Activated naive CD4-positive, alpha-beta T cell treated with anti-CD3 and anti-CD28 coated beads, Interleukin-2, amount 10 ng/mL, durations not matched to agents 7 days and 5 days (primary cell): Measurements from ENCODE around the gene APMAP.
A peak's percentile ranks its signal among the peaks of the same experiment; 100 is the strongest.

Source experiments
- CTCF ChIA-PET: fragments of 350-600 bp; sonication (Branson Sonifier 250); formaldehyde crosslinking; loops from one replicate; lab custom pipeline; 2021; ENCODE audit warnings: antibody characterized with exemption; lab: Charles Lee
- DNase-seq: peaks from one replicate; pipeline ENCODE4 v3.0.0-alpha.2; 2020
- H3K27ac Mint-ChIP-seq: one replicate; pipeline ENCODE4 v1.8.0; 2021; ENCODE audit warnings: mild to moderate bottlenecking, moderate library complexity, mixed read lengths
- H3K27me3 Mint-ChIP-seq: one replicate; pipeline ENCODE4 v1.8.0; 2021; ENCODE audit warnings: mild to moderate bottlenecking, mixed read lengths
- H3K36me3 Mint-ChIP-seq: one replicate; pipeline ENCODE4 v1.8.0; 2021; ENCODE audit warnings: mixed read lengths
- H3K4me1 Mint-ChIP-seq: one replicate; pipeline ENCODE4 v1.8.0; 2021; ENCODE audit warnings: mixed read lengths
- H3K4me3 Mint-ChIP-seq: one replicate; pipeline ENCODE4 v1.8.0; 2021; ENCODE audit warnings: mild to moderate bottlenecking, moderate library complexity, mixed read lengths
- H3K9me3 Mint-ChIP-seq: one replicate; pipeline ENCODE4 v1.8.0; 2021; ENCODE audit warnings: mixed read lengths

The APMAP gene

GRCh38 chr20:24966317-24967012 lies 26.1 kb downstream of the APMAP start:
- Mint-ChIP-seq H3K9me3 (no peaks in the 10 kb centered on the region), H3K4me1 (no peaks in the 10 kb centered on the region)
- CTCF ChIA-PET = interaction anchor here (1.1 kb wide), 1 partner anchor 24 kb away, joined by 3 read pairs; no protein-coding TSS in a partner anchor

GRCh38 chr20:24965065-24965919 lies 27.3 kb downstream of the APMAP start:
- H3K4me1 Mint-ChIP-seq = peaks cover 2% of the 10 kb centered on the region
- H3K36me3 Mint-ChIP-seq = peaks cover 62% of the 10 kb centered on the region
- peak overlapping the region; percentile 43 for H3K27ac Mint-ChIP-seq
- no peaks in the 10 kb centered on the region for H3K27me3 Mint-ChIP-seq
- H3K4me3 Mint-ChIP-seq = no peak overlapping the region
- no peak for DNase-seq
- no peaks in the 10 kb centered on the region for H3K9me3 Mint-ChIP-seq
- CTCF ChIA-PET = interaction anchor here (1.1 kb wide), 1 partner anchor 92 kb away, joined by 3 read pairs; no protein-coding TSS in a partner anchor

More at GRCh38 chr20:24966317-24967012, 26.1 kb downstream of the APMAP start:
- no peaks in the 10 kb centered on the region for H3K27me3 Mint-ChIP-seq
- peaks cover 61% of the 10 kb centered on the region for H3K36me3 Mint-ChIP-seq
- no peak overlapping the region for H3K4me3 Mint-ChIP-seq
- no peak for DNase-seq
- H3K27ac Mint-ChIP-seq = no peak overlapping the region

DNA sequence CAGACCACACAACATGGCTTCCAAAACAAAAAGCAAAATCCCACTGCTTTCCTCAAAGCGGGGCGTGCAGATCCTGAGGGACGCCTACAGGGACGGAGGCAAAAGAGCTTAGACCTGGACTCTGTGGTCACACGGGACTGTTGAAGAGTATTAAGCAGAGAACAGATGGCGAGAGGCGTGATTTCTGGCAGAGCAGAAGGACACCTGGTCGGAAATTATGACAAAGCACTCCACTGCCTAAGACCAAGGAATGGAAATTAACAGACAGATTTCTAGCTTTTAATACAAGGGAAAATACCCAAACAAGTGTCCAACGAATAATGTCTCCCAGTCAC lies 28.1 kb downstream of the APMAP start:
- no peaks in the 10 kb centered on the region for H3K9me3 Mint-ChIP-seq
- CTCF ChIA-PET = interaction anchor here (1.1 kb wide), 1 partner anchor 92 kb away, joined by 3 read pairs; no protein-coding TSS in a partner anchor
- no peaks in the 10 kb centered on the region for H3K27me3 Mint-ChIP-seq
- peaks cover 2% of the 10 kb centered on the region for H3K4me1 Mint-ChIP-seq
- peaks cover 60% of the 10 kb centered on the region for H3K36me3 Mint-ChIP-seq
- H3K27ac Mint-ChIP-seq = peak overlapping the region; percentile 43
- no peak for DNase-seq
- no peak overlapping the region for H3K4me3 Mint-ChIP-seq

- Mint-ChIP-seq H3K4me3 (no peak overlapping the region), H3K4me1 (peaks cover 2% of the 10 kb centered on the region)
Measured at GRCh38 chr20:24963672-24964505, 28.7 kb downstream of the APMAP start.

GRCh38 chr20:24962510-24962909 lies 30.0 kb downstream of the APMAP start:
- CTCF ChIA-PET = interaction anchor here (4.2 kb wide), 1 partner anchor 32 kb away, joined by 18 read pairs; no protein-coding TSS in a partner anchor
- H3K27ac Mint-ChIP-seq = no peak overlapping the region
- DNase-seq = no peak
- peaks cover 53% of the 10 kb centered on the region for H3K36me3 Mint-ChIP-seq
- H3K9me3 Mint-ChIP-seq = no peaks in the 10 kb centered on the region
- H3K27me3 Mint-ChIP-seq = no peaks in the 10 kb centered on the region
- no peak overlapping the region for H3K4me3 Mint-ChIP-seq
- peaks cover 2% of the 10 kb centered on the region for H3K4me1 Mint-ChIP-seq

More at GRCh38 chr20:24963672-24964505, 28.7 kb downstream of the APMAP start:
- no peak for DNase-seq
- H3K9me3 Mint-ChIP-seq = no peaks in the 10 kb centered on the region
- peaks cover 57% of the 10 kb centered on the region for H3K36me3 Mint-ChIP-seq
- CTCF ChIA-PET = interaction anchor here (1.1 kb wide), 1 partner anchor 93 kb away, joined by 3 read pairs; no protein-coding TSS in a partner anchor
- H3K27ac Mint-ChIP-seq = no peak overlapping the region
- H3K27me3 Mint-ChIP-seq = no peaks in the 10 kb centered on the region

DNA sequence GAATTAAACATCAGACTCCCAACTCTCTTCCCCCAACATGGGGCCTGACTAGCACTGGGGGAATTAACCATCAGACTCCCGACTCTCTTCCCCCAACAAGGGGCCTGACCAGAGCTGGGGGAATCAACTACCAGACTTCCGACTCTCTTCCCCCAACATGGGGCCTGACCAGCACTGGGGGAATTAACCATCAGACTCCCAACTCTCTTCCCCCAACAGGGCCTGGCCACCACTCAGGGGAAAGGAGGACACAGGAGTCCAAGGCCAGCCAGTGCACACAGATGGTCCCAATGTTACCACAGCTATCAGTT lies 30.4 kb downstream of the APMAP start:
- H3K9me3 Mint-ChIP-seq = no peaks in the 10 kb centered on the region
- H3K27me3 Mint-ChIP-seq = no peaks in the 10 kb centered on the region
- H3K36me3 Mint-ChIP-seq = peaks cover 49% of the 10 kb centered on the region
- H3K4me3 Mint-ChIP-seq = no peak overlapping the region
- no peak for DNase-seq
- peaks cover 2% of the 10 kb centered on the region for H3K4me1 Mint-ChIP-seq
- H3K27ac Mint-ChIP-seq = no peak overlapping the region
- CTCF ChIA-PET = interaction anchor here (4.2 kb wide), 1 partner anchor 31 kb away, joined by 18 read pairs; no protein-coding TSS in a partner anchor

GRCh38 chr20:24961384-24962181 lies 31.0 kb downstream of the APMAP start:
- CTCF ChIA-PET = interaction anchor here (4.2 kb wide), 1 partner anchor 31 kb away, joined by 18 read pairs; no protein-coding TSS in a partner anchor
- H3K9me3 Mint-ChIP-seq = no peaks in the 10 kb centered on the region

GRCh38 chr20:24960861-24961260 lies 31.7 kb downstream of the APMAP start:
- H3K27me3 Mint-ChIP-seq = no peaks in the 10 kb centered on the region
- CTCF ChIA-PET = interaction anchor here (4.2 kb wide), 1 partner anchor 30 kb away, joined by 18 read pairs; no protein-coding TSS in a partner anchor
- H3K27ac Mint-ChIP-seq = peak overlapping the region; percentile 42
- peaks cover 46% of the 10 kb centered on the region for H3K36me3 Mint-ChIP-seq
- H3K9me3 Mint-ChIP-seq = no peaks in the 10 kb centered on the region
- H3K4me3 Mint-ChIP-seq = no peak overlapping the region
- no peak for DNase-seq
- H3K4me1 Mint-ChIP-seq = peaks cover 8% of the 10 kb centered on the region

More at GRCh38 chr20:24961384-24962181, 31.0 kb downstream of the APMAP start:
- no peak for DNase-seq
- Mint-ChIP-seq H3K4me3 (no peak overlapping the region), H3K27ac (peak overlapping the region; percentile 58), H3K36me3 (peaks cover 49% of the 10 kb centered on the region), H3K27me3 (no peaks in the 10 kb centered on the region), H3K4me1 (peaks cover 2% of the 10 kb centered on the region)

DNA sequence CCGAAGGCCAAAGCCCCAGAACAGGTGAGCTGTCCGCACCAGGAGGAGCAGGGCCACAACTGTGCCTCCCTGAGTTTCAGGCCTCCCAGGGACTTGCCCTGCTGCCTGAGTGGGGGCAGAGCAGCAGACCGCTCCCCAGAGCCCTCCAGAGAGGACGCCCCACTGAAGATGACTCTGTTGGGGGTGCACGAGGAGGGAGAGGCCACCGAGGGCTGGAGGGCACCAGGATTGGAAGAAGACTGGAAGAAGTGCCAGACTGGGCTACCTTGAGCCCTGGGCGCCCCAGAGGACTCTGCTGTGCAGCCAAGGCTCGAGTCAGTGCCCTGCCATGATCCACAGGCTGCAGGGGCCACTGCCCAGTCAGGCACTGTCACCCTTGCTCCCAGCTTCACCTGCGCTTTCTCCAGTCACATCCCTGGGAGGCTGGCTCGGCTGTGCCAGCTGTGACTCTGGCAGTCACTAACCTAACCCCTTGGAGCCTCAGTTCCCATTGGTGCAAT lies 32.2 kb downstream of the APMAP start:
- no peaks in the 10 kb centered on the region for H3K9me3 Mint-ChIP-seq
- peak overlapping the region; percentile 42 for H3K27ac Mint-ChIP-seq
- no peak for DNase-seq
- H3K36me3 Mint-ChIP-seq = peaks cover 47% of the 10 kb centered on the region
- CTCF ChIA-PET = interaction anchor here (4.2 kb wide), 1 partner anchor 29 kb away, joined by 18 read pairs; no protein-coding TSS in a partner anchor
- peaks cover 13% of the 10 kb centered on the region for H3K4me1 Mint-ChIP-seq
- H3K4me3 Mint-ChIP-seq = no peak overlapping the region
- no peaks in the 10 kb centered on the region for H3K27me3 Mint-ChIP-seq

GRCh38 chr20:24959591-24960301 lies 32.8 kb downstream of the APMAP start:
- no peak for DNase-seq
- no peak overlapping the region for H3K27ac Mint-ChIP-seq
- CTCF ChIA-PET = interaction anchor here (4.2 kb wide), 1 partner anchor 29 kb away, joined by 18 read pairs; no protein-coding TSS in a partner anchor
- no peak overlapping the region for H3K4me3 Mint-ChIP-seq
- peaks cover 19% of the 10 kb centered on the region for H3K4me1 Mint-ChIP-seq
- no peaks in the 10 kb centered on the region for H3K9me3 Mint-ChIP-seq
- peaks cover 45% of the 10 kb centered on the region for H3K36me3 Mint-ChIP-seq
- H3K27me3 Mint-ChIP-seq = no peaks in the 10 kb centered on the region

DNA sequence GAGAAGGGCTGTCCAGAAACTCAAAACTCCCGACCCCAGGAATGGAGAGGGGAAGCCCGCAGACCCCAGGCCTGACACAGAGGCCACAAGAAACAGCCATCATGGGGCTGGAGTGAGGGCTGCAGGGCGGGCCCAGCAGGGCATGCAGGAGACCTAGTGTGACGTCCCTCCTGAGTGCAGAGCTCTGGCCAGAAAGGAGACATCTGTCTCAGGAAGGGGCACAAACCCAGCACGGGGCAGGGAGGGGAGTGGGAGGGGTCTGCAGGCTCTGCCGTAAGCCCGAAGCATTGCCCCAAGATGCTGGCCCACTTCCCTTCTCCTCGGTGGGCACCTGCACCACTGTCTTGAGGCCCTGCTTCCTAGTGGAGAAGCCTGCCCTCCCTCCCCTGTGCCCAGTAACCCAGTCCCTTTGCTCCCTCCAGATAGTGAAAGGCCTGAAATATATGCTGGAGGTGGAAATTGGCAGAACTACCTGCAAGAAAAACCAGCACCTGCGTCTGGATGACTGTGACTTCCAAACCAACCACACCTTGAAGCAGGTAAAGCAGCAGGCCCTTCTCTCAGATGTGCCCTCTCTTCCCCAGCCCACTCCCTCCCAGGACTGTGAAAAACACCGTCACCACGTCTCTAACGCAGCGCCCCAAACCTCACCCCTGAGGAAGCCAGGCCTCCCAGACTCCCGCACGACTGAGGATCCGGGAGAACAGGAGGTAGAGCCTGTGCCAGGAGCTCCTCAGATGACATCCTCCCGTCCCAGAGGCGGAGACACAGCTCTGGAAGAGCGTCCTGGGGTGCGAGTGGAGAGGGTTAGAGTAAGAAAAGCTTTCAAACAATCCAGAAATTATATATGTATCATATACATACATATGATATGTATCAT lies 33.8 kb downstream of the APMAP start:
- H3K27me3 Mint-ChIP-seq = no peaks in the 10 kb centered on the region
- peak overlapping the region; percentile 24 for H3K27ac Mint-ChIP-seq
- H3K4me3 Mint-ChIP-seq = no peak overlapping the region
- CTCF ChIA-PET = interaction anchor here (4.2 kb wide), 1 partner anchor 28 kb away, joined by 18 read pairs; no protein-coding TSS in a partner anchor
- no peak for DNase-seq
- H3K36me3 Mint-ChIP-seq = peaks cover 50% of the 10 kb centered on the region
- peaks cover 28% of the 10 kb centered on the region for H3K4me1 Mint-ChIP-seq
- no peaks in the 10 kb centered on the region for H3K9me3 Mint-ChIP-seq
